AG20443 (cell line): ENCODE measurements around the gene TNPO3.
A peak's percentile ranks its signal among the peaks of the same experiment; 100 is the strongest.
"Not testable (repeated sequence)": the region's sequence is repeated elsewhere in the genome, so short reads cannot be mapped to it uniquely, and the experiment has no call there.

Experiments used
- DNase-seq: peaks from one replicate; pipeline ENCODE4 v3.0.0; 2012; ENCODE audit warnings: low spot score, mixed read lengths

TNPO3 gene

GRCh38 chr7:129069021-129069420 lies 14.1 kb upstream of the TNPO3 start:
- no peak for DNase-seq

GRCh38 chr7:129067943-129068548 lies 13.1 kb upstream of the TNPO3 start:
- DNase-seq: no peak

- DNase-seq: not testable (repeated sequence)
These were observed 12.2 kb upstream of the TNPO3 start for GRCh38 chr7:129067132-129067561.

- peak; percentile 89 for DNase-seq
These were observed 11.6 kb upstream of the TNPO3 start for GRCh38 chr7:129066290-129067131.

DNA sequence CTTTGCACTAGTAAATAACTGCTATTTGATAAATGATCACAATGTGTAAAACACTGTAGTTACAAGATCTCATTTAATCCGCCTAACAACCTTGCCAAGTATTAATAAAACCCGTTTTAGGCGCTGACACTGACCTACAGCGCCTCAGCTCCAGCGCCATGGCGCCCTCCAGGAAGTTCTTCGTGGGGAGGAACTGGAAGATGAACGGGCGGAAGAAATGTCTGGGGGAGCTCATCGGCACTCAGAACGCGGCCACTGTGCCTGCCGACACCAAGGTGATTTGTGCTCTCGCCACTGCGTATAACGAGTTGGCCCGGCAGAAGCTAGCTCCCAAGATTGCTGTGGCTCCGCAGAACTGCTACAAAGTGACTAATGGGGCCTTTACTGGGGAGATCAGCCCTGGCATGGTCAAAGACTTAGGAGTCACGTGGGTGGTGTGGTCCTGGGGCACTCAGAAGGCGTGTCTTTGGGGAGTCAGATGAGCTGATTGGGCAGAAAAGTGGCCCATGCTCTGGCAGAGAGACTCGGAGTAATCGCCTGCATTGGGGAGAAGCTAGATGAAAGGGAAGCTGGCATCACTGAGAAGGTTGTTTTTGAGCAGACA lies 1.1 kb upstream of the TNPO3 start:
- no peak for DNase-seq

DNA sequence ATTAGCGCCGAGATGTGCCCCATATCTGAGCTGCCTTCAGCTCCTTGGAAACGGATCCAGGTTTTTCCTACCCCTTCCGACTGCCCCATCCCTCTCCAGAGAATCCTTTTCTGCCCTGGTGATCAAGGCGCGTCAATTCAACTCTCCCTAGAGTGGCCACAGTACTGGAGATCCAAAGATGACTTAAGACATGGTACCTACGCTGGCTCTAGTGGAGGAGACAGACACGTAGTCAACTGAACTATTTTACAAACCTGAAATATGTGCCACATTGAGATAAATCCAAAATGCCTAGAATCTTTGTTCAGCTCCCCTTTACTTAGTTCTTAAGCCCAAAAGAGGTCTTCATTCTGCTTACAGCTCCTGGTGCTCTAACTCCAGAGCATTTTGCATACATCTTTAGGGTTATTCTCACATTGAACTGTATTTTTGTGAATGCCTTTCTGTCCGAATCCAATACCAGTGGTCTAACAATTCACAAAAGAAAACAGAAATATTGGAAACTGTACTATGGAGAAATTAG lies 444 bp upstream of the TNPO3 start:
- no peak for DNase-seq

- DNase-seq: peak; percentile 25
These were observed 923 bp downstream of the TNPO3 start for GRCh38 chr7:129053938-129054437.

DNA sequence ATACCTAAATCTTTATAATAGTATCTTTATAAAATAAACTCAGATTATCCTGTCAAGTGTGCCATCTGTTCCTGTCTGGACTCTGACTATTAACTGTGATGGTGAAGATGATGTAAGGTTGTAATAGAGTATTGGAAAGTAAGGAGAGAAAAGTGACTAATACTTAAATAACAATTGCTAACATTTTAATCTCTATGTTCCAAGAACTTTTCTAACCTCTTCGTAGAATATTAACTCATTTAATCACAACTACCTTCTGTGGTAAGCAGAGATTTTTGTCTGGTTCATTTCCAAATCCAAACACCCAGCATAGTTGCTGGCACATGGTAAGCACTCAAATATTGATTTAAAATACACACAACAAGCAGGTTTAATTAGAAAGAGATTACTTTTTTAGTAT lies 2.5 kb downstream of the TNPO3 start:
- DNase-seq: no peak

- DNase-seq: not testable (repeated sequence)
These were observed 3.5 kb downstream of the TNPO3 start for GRCh38 chr7:129051459-129051858.

- no peak for DNase-seq
These were observed 7.2 kb downstream of the TNPO3 start for GRCh38 chr7:129047761-129048160.

GRCh38 chr7:129045682-129046081 lies 9.2 kb downstream of the TNPO3 start:
- peak; percentile 11 for DNase-seq

DNA sequence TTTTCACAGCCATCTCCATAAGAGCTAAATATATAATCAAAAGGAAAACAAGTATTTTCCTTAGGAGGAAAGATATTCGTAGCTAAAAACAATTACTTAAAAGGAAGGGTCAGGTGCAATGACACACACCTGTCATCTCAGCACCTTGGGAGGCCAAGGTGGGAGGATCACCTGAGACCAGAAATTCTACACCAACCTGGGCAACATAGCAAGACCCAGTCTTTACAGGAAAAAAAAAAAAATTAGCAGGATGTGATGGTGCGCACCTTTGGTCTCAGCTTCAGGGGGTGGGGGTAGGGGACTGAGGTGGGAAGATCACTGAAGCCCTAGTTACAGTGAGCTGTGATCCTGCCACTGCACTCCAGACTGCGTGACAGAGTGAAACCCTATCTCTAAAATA lies 11.9 kb downstream of the TNPO3 start:
- no peak for DNase-seq

- peak; percentile 11 for DNase-seq
These were observed 13.5 kb downstream of the TNPO3 start for GRCh38 chr7:129041142-129042085.

DNA sequence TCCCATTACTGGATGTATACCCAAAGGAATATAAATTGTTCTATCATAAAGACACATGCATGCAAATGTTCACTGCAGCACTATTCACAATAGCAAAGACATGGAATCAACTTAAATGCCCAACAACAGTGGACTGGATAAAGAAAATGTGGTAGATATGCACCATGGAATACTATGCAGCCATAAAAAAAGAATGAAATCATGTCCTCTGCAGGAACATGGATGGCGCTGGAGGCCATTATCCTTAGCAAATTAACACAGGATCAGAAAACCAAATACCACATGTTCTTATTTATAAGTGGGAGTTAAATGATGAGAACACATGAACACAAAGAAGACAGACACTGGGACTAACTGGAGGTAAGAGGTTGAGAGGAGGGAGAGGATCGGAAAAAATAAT lies 16.4 kb downstream of the TNPO3 start:
- not testable (repeated sequence) for DNase-seq

DNA sequence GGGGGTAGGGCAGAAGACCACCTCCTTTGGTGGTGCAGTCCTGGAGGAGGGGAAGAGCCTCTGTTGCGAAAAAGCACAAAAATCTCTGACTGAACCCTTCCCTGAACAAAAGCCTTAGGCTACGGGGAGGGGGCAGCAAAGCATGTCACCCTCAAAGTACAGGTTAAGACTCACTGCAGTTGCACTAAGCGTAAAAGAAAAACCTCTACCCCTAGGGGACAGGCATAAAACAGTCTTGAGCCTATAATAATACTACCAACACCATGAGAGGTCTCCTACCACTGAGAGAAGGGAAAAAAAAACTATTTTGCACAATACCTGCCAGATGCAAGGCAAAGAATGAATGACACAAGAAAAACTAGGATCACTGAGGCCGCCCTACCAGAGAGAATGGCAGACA lies 17.3 kb downstream of the TNPO3 start:
- no peak for DNase-seq

- no peak for DNase-seq
These were observed 22.9 kb downstream of the TNPO3 start for GRCh38 chr7:129032017-129032416.

- no peak for DNase-seq
These were observed 24.5 kb downstream of the TNPO3 start for GRCh38 chr7:129030440-129030839.

GRCh38 chr7:129024125-129024524 lies 30.8 kb downstream of the TNPO3 start:
- no peak for DNase-seq

DNA sequence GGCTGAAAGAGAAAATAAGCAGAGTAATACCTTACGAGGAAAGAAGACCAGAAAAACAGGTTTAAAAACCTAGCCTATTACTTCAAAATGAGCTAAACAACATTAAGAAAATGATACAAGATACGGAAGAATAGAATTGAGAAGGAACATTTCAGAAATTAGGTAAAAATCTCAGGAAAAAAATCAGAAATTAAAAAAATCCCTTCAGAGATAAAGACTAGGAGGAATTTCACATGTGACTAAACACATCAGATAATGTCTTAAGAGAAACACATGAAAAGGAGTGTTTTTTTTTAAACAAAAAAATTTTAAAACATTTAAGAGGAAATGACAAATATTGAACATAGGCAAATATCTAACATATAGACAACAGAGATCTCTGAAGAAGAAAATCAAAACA lies 33.3 kb downstream of the TNPO3 start:
- DNase-seq: no peak

- no peak for DNase-seq
These were observed 36.9 kb downstream of the TNPO3 start for GRCh38 chr7:129017933-129018538.

DNA sequence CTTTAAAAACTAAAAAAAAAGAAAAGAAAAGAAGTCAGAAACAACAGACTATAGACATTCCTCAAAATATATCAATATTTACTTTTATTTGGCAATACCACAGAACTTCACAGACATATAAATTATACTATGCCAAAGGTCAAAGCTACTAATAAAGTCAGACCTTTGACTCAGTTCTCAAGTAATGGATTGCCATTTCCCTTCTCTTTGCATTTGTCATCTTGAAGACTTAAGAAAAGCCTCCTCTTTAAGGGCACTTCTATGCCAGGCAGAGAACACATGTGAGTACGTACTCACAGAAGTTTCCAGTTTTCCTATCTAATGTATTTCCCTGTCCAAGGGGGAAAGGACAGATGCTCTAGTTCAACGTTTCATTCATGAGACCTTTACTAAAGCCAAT lies 37.6 kb downstream of the TNPO3 start:
- no peak for DNase-seq
